HEK293 (cell line): ENCODE results near the gene C1orf35.

Experiments used
- CTCF ChIA-PET: fragments of 350-600 bp; formaldehyde crosslinking; extraction: SDS; loops from one replicate; lab custom pipeline; 2021; ENCODE audit warnings: antibody characterized with exemption; lab: Yijun Ruan, JAX
- POLR2A ChIA-PET: fragments of 300-600 bp; formaldehyde crosslinking; extraction: SDS; loops from one replicate; lab custom pipeline; 2020; ENCODE audit warnings: antibody characterized with exemption, inconsistent platforms; lab: Yijun Ruan, JAX
- H3K27ac ChIP-seq: fragments of 200-500 bp; sonication (Bioruptor generic); 2 replicates; pipeline ENCODE4 v1.5.1; 2014; ENCODE audit warnings: low read depth, low read length, control low read depth, inconsistent platforms; ENCODE audit errors: extremely low read depth
- H3K36me3 ChIP-seq, 2 experiments: fragments of 200-500 bp in 1 of 2; sonication (Bioruptor generic) in 1 of 2; 1 replicate in 1 of 2; 2 replicates in 1 of 2; pipeline ENCODE4 v1.5.1; 2014 to 2017; ENCODE audit warnings: inconsistent platforms in 2 of 2, low read length in 2 of 2; ENCODE audit not compliant: control insufficient read depth in 2 of 2, insufficient read depth in 1 of 2
- H3K4me1 ChIP-seq: fragments of 200-500 bp; sonication (Bioruptor generic); 2 replicates; pipeline ENCODE4 v1.5.1; 2014; ENCODE audit warnings: mild to moderate bottlenecking, low read length, inconsistent platforms; ENCODE audit not compliant: control insufficient read depth, insufficient read depth
- H3K4me3 ChIP-seq: 2 replicates; pipeline ENCODE4 v1.5.1; 2011; ENCODE audit warnings: low read depth, mild to moderate bottlenecking, control low read depth, low read length, moderate library complexity
- H3K9me3 ChIP-seq: fragments of 200-500 bp; sonication (Bioruptor generic); 2 replicates; pipeline ENCODE4 v1.5.1; 2014; ENCODE audit warnings: low read depth, low read length, inconsistent platforms; ENCODE audit not compliant: control insufficient read depth, insufficient read depth
- CTCF ChIP-seq: fragments of 450-650 bp; formaldehyde crosslinking; IDR thresholded peaks from 2 replicates; pipeline ENCODE4 v1.5.1; 2016; ENCODE audit warnings: missing biosample characterization, missing genetic modification characterization
- EGR2 ChIP-seq: fragments of 450-650 bp; formaldehyde crosslinking; IDR thresholded peaks from 2 replicates; pipeline ENCODE4 v1.5.1; 2016; ENCODE audit warnings: low read depth, missing biosample characterization, missing genetic modification characterization
- GLIS2 ChIP-seq: fragments of 450-650 bp; formaldehyde crosslinking; IDR thresholded peaks from 2 replicates; pipeline ENCODE4 v1.5.1; 2016; ENCODE audit warnings: missing biosample characterization, missing genetic modification characterization
- ZBTB17 ChIP-seq: fragments of 450-650 bp; formaldehyde crosslinking; IDR thresholded peaks from 2 replicates; pipeline ENCODE4 v1.5.1; 2016; ENCODE audit warnings: missing biosample characterization, missing genetic modification characterization
- ZBTB48 ChIP-seq: fragments of 450-650 bp; formaldehyde crosslinking; IDR thresholded peaks from 2 replicates; pipeline ENCODE4 v1.5.1; 2016; ENCODE audit warnings: missing biosample characterization, missing genetic modification characterization
- ZFHX2 ChIP-seq: fragments of 450-650 bp; formaldehyde crosslinking; conservative IDR thresholded peaks from 2 replicates; pipeline ENCODE4 v1.5.1; 2016; ENCODE audit warnings: missing biosample characterization, missing genetic modification characterization
- ZIC2 ChIP-seq: fragments of 450-650 bp; formaldehyde crosslinking; IDR thresholded peaks from 2 replicates; pipeline ENCODE4 v1.5.1; 2016; ENCODE audit warnings: missing biosample characterization, missing genetic modification characterization
- ZNF114 ChIP-seq: fragments of 450-650 bp; formaldehyde crosslinking; IDR thresholded peaks from 2 replicates; pipeline ENCODE4 v1.5.0; 2017; ENCODE audit warnings: missing biosample characterization, missing genetic modification characterization
- ZNF140 ChIP-seq: fragments of 450-650 bp; formaldehyde crosslinking; IDR thresholded peaks from 2 replicates; pipeline ENCODE4 v1.5.1; 2016; ENCODE audit warnings: missing biosample characterization, missing genetic modification characterization
- ZNF274 ChIP-seq, 2 experiments: fragments of 200-500 bp in 1 of 2; fragments of 450-650 bp in 1 of 2; sonication (Bioruptor generic) in 1 of 2; formaldehyde crosslinking in 1 of 2; IDR thresholded peaks; 2 replicates each; pipeline versions ENCODE4 v1.5.1 to v1.6.1; 2014 to 2016; ENCODE audit warnings: borderline replicate concordance in 1 of 2, inconsistent platforms in 1 of 2, low read length in 1 of 2, missing biosample characterization in 1 of 2, missing genetic modification characterization in 1 of 2
- ZNF302 ChIP-seq: fragments of 450-650 bp; formaldehyde crosslinking; IDR thresholded peaks from 2 replicates; pipeline ENCODE4 v1.5.1; 2016; ENCODE audit warnings: missing biosample characterization, missing genetic modification characterization, low read depth
- ZNF600 ChIP-seq: fragments of 450-650 bp; formaldehyde crosslinking; IDR thresholded peaks from 2 replicates; pipeline ENCODE4 v1.5.1; 2016; ENCODE audit warnings: missing biosample characterization, missing genetic modification characterization
- ZNF654 ChIP-seq: fragments of 450-650 bp; formaldehyde crosslinking; IDR thresholded peaks from 2 replicates; pipeline ENCODE4 v1.5.1; 2016; ENCODE audit warnings: low read depth, missing biosample characterization, missing genetic modification characterization
- ZNF777 ChIP-seq: fragments of 450-650 bp; formaldehyde crosslinking; IDR thresholded peaks from 2 replicates; pipeline ENCODE4 v1.5.1; 2017; ENCODE audit warnings: missing biosample characterization, missing genetic modification characterization, borderline replicate concordance
- ZNF785 ChIP-seq: fragments of 450-650 bp; formaldehyde crosslinking; IDR thresholded peaks from 2 replicates; pipeline ENCODE4 v1.5.1; 2016; ENCODE audit warnings: missing biosample characterization, missing genetic modification characterization
- ZSCAN18 ChIP-seq: fragments of 450-650 bp; formaldehyde crosslinking; IDR thresholded peaks from 2 replicates; pipeline ENCODE4 v1.5.1; 2016; ENCODE audit warnings: missing biosample characterization, missing genetic modification characterization
- TF ChIP-seq, protein P1 (sequence below): IDR thresholded peaks from 2 replicates; pipeline ENCODE4 v1.6.1; 2011; ENCODE audit warnings: mild to moderate bottlenecking, low read depth, low read length, borderline replicate concordance

Gene C1orf35

GRCh38 chr1:228062812-228063211 lies 40.3 kb downstream of the C1orf35 start:
- TF ChIP-seq ZIC2 (tag by site-specific recombination) (peak; percentile 37), ZNF302 (no peak), ZNF114 (tag by site-specific recombination) (no peak), EGR2 (peak; percentile 42; the same call in 1 of the 2 replicates), ZNF777 (no peak), CTCF (tag by site-specific recombination) (peak; percentile 66; the same call in 1 of the 2 replicates), ZNF274 (IDR thresholded peaks at IDR 0.05; ENCODE audit: low read length) (no peak), ZNF274 (tag by site-specific recombination; IDR thresholded peaks at IDR 0.05; ENCODE audit: borderline replicate concordance) (no peak), ZNF140 (tag by site-specific recombination) (no peak), ZNF600 (0 out of 2 replicates have a peak, but pooled peaks have one; percentile 20), ZFHX2 (tag by site-specific recombination) (peak; percentile 37; the same call in 1 of the 2 replicates)
- peaks cover 4% of the 10 kb centered on the region for H3K4me1 ChIP-seq
- POLR2A ChIA-PET: interaction anchor here (1.1 kb wide), 1 partner anchor 12 kb away, joined by 3 read pairs; no protein-coding TSS in a partner anchor

DNA sequence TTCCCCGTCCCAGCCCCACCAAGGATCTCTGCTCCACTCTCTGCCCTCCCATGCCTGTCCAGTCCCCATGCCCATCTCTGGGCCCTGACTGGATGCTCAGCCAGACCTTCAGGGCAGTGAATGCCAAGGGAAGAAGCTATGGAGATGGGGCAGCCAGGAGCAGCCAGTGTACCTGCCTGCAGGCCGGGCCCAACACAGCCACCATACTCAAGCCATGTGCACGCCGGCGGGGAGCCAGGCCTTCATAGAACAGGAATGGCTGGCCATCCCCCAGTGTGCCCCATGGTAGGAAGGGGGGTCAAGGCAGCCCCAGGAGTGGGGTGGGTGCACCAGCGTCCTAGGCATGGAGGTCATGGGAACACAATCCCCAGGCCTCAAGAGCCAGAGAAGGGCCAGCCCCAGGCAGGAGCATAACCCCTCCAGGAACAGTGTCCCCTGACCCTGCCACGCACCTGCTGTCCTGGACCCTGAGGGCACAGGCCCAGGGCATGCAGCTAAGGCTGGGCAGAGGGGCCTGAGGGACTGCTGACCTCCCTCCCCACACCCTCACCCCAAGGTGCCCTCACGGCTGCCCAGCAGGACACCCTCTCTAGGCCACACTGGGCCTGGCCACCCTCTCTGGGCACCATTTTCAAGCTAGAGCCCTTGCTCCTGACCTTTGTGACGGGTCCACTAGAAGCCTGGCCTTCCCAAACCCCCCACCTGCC lies 40.9 kb downstream of the C1orf35 start:
- H3K9me3 ChIP-seq: no peaks in the 10 kb centered on the region
- TF ChIP-seq GLIS2 (tag by site-specific recombination) (no peak), ZSCAN18 (tag by site-specific recombination) (no peak), ZNF654 (no peak)
- H3K36me3 ChIP-seq: no peaks in the 10 kb centered on the region
- POLR2A ChIA-PET: interaction anchor here (1.1 kb wide), 1 partner anchor 12 kb away, joined by 3 read pairs; no protein-coding TSS in a partner anchor
- peaks cover 4% of the 10 kb centered on the region for H3K4me1 ChIP-seq
- H3K4me3 ChIP-seq: no peak overlapping the region
- CTCF ChIA-PET: interaction anchor here (1.1 to 1.5 kb wide), 3 partner anchors 56 to 63 kb away, joined by 3 to 4 read pairs (median 4); no protein-coding TSS in a partner anchor
- H3K27ac ChIP-seq: no peak overlapping the region

More at GRCh38 chr1:228062812-228063211, 40.3 kb downstream of the C1orf35 start:
- Histone ChIP-seq H3K36me3 (no peaks in the 10 kb centered on the region), H3K4me3 (no peak overlapping the region), H3K27ac (no peak overlapping the region), H3K9me3 (no peaks in the 10 kb centered on the region)
- CTCF ChIA-PET: interaction anchor here (0.6 kb wide), 1 partner anchor 361 kb away, joined by 3 read pairs; no protein-coding TSS in a partner anchor

- ChIA-PET POLR2A (no interaction called here), CTCF (interaction anchor here (1.1 to 1.5 kb wide), 3 partner anchors 56 to 62 kb away, joined by 3 to 4 read pairs (median 4); no protein-coding TSS in a partner anchor)
- Histone ChIP-seq H3K27ac (no peak overlapping the region), H3K9me3 (no peaks in the 10 kb centered on the region), H3K4me3 (no peak overlapping the region), H3K4me1 (peaks cover 4% of the 10 kb centered on the region), H3K36me3 (no peaks in the 10 kb centered on the region)
- TF ChIP-seq ZBTB48 (tag by site-specific recombination) (no peak), ZNF785 (tag by site-specific recombination) (no peak), ZBTB17 (tag by site-specific recombination) (no peak)
- TF ChIP-seq, protein P1, sequence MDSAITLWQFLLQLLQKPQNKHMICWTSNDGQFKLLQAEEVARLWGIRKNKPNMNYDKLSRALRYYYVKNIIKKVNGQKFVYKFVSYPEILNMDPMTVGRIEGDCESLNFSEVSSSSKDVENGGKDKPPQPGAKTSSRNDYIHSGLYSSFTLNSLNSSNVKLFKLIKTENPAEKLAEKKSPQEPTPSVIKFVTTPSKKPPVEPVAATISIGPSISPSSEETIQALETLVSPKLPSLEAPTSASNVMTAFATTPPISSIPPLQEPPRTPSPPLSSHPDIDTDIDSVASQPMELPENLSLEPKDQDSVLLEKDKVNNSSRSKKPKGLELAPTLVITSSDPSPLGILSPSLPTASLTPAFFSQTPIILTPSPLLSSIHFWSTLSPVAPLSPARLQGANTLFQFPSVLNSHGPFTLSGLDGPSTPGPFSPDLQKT: no peak
Observed at GRCh38 chr1:228061411-228062084, 41.6 kb downstream of the C1orf35 start.
